Transverse colon (tissue), 4 donors: ENCODE results near the gene HDGF.

Source experiments
- CTCF ChIP-seq, 5 experiments: fragments of 200-600 bp in 3 of 5; fragments of 450-650 bp in 2 of 5; sonication (generic) in 3 of 5; IDR thresholded peaks; 1 replicate in 2 of 5; 2 replicates in 3 of 5; pipeline ENCODE4 v1.5.1; 2016 to 2017; ENCODE audit warnings: antibody characterized with exemption in 5 of 5, inconsistent platforms in 3 of 5, mild to moderate bottlenecking in 2 of 5, moderate library complexity in 1 of 5
- EP300 ChIP-seq: sonication (generic); formaldehyde crosslinking; IDR thresholded peaks from one replicate; pipeline ENCODE4 v1.6.1; 2017; ENCODE audit warnings: antibody characterized with exemption, low read depth
- POLR2A ChIP-seq: fragments of 450-650 bp; IDR thresholded peaks from one replicate; pipeline ENCODE4 v1.6.1; 2016; ENCODE audit warnings: antibody characterized with exemption, mild to moderate bottlenecking, moderate library complexity
- POLR2AphosphoS5 ChIP-seq, 3 donors: sonication (generic); formaldehyde crosslinking; IDR thresholded peaks; one replicate each; pipeline ENCODE4 v1.6.1; 2016; ENCODE audit warnings: antibody characterized with exemption in 3 of 3

- TF ChIP-seq CTCF (IDR thresholded peaks at IDR 0.05) (no peak), EP300 (no peak), POLR2AphosphoS5 (IDR thresholded peaks at IDR 0.05) (no peak), POLR2A (no peak)
These were observed 59.0 kb downstream of the HDGF start for GRCh38 chr1:156692441-156692924.
